ENCODE data around the gene PLEKHN1.

Gene PLEKHN1

GRCh38 chr1:966704-967300, 520 bp downstream of the PLEKHN1 start (continued):
- 0 out of 2 replicates have a peak, but pooled peaks have one; percentile 8 for TF ChIP-seq WT1 (tag by site-specific recombination; IDR thresholded peaks at IDR 0.05)
- no peak for TF ChIP-seq ZNF423 (tag by site-specific recombination; IDR thresholded peaks at IDR 0.05)
- no peak; the same call in 1 of the 2 replicates for TF ChIP-seq KLF7 (tag by site-specific recombination; IDR thresholded peaks at IDR 0.05; ENCODE audit: borderline replicate concordance)
- TF ChIP-seq ZNF184 (tag by site-specific recombination; IDR thresholded peaks at IDR 0.05): no peak
- TF ChIP-seq ZNF302 (tag by site-specific recombination; IDR thresholded peaks at IDR 0.05; ENCODE audit: low read depth): no peak
- no peak for TF ChIP-seq MEIS1 (CRISPR knock-in tag; IDR thresholded peaks at IDR 0.05; ENCODE audit: borderline replicate concordance)
- peak; percentile 77 for TF ChIP-seq ZNF2 (tag by site-specific recombination; IDR thresholded peaks at IDR 0.05)

GRCh38 chr1:967466-968343, 1.4 kb downstream of the PLEKHN1 start:
- H3K4me3 ChIP-seq (ENCODE audit: low read depth, low read length): no peak overlapping the region

DNA sequence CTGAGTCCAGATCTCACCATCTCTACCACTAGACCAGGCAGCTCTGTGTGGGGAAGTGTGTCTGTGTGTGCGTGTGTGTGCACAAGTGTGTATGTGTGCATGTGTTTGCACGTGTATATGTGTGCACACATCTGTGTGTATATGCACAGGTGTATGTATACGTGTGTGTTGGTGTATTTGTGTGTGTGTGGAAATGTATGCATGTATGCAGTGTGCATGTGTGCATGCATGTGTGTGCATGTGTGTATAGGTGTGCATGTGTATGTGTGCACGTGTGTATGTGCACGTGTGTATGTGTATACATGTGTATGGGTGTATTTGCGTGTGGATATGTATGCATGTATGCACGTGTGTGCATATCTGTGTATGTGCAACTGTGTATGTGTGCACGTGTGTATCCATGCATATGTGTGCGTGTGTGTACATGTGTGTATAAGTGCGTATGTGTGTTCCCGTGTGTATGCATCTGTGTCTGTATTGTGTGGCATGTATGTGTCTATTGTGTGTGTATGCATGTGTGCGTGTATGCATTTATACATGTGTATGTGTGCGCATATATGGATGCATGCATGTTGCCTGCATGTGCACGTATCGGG, 3.1 kb downstream of the PLEKHN1 start:
- no peaks in the 10 kb centered on the region for H3K9me3 ChIP-seq (ENCODE audit: control insufficient read depth, insufficient read depth, low read depth, low read length)
- H3K27ac ChIP-seq (ENCODE audit: extremely low read depth, low read depth, low read length): no peak overlapping the region
- TF ChIP-seq ZXDB (tag by site-specific recombination; IDR thresholded peaks at IDR 0.05) (no peak), SP2 (tag by site-specific recombination; IDR thresholded peaks at IDR 0.05) (no peak), ZNF791 (tag by site-specific recombination; IDR thresholded peaks at IDR 0.05) (no peak), ZSCAN4 (tag by site-specific recombination; IDR thresholded peaks at IDR 0.05) (peak; percentile 84), KLF1 (tag by site-specific recombination; IDR thresholded peaks at IDR 0.05) (peak; percentile 18; the same call in 1 of the 2 replicates), ZNF626 (tag by site-specific recombination; IDR thresholded peaks at IDR 0.05) (no peak), OVOL3 (tag by site-specific recombination; IDR thresholded peaks at IDR 0.05) (no peak), ZNF777 (tag by site-specific recombination; IDR thresholded peaks at IDR 0.05; ENCODE audit: borderline replicate concordance) (no peak), ZNF2 (tag by site-specific recombination; IDR thresholded peaks at IDR 0.05) (peak; percentile 31; the same call in 1 of the 2 replicates)
- TF ChIP-seq, protein P1, sequence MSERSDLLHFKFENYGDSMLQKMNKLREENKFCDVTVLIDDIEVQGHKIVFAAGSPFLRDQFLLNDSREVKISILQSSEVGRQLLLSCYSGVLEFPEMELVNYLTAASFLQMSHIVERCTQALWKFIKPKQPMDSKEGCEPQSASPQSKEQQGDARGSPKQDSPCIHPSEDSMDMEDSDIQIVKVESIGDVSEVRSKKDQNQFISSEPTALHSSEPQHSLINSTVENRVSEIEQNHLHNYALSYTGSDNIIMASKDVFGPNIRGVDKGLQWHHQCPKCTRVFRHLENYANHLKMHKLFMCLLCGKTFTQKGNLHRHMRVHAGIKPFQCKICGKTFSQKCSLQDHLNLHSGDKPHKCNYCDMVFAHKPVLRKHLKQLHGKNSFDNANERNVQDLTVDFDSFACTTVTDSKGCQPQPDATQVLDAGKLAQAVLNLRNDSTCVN (tag by site-specific recombination; optimal IDR thresholded peaks at IDR 0.05): peak; percentile 37
- TF ChIP-seq, protein P2, sequence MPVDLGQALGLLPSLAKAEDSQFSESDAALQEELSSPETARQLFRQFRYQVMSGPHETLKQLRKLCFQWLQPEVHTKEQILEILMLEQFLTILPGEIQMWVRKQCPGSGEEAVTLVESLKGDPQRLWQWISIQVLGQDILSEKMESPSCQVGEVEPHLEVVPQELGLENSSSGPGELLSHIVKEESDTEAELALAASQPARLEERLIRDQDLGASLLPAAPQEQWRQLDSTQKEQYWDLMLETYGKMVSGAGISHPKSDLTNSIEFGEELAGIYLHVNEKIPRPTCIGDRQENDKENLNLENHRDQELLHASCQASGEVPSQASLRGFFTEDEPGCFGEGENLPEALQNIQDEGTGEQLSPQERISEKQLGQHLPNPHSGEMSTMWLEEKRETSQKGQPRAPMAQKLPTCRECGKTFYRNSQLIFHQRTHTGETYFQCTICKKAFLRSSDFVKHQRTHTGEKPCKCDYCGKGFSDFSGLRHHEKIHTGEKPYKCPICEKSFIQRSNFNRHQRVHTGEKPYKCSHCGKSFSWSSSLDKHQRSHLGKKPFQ (tag by site-specific recombination; IDR thresholded peaks at IDR 0.05): peak; percentile 87
- POLR2A ChIA-PET: no interaction called here
- peaks cover 5% of the 10 kb centered on the region for H3K4me1 ChIP-seq (ENCODE audit: control insufficient read depth, insufficient read depth, low read length)
- H3K36me3 ChIP-seq (ENCODE audit: control insufficient read depth in 2 of 2, insufficient read depth in 1 of 2, low read length in 2 of 2): peaks cover 0 to 8% of the 10 kb centered on the region in 2 experiments; a peak in 1 of 3 replicates
- H3K4me3 ChIP-seq (ENCODE audit: low read depth, low read length): no peak overlapping the region
- CTCF ChIA-PET: interaction anchor here (0.6 kb wide), 1 partner anchor 64 kb away, joined by 3 read pairs; no protein-coding TSS in a partner anchor

More at GRCh38 chr1:967466-968343, 1.4 kb downstream of the PLEKHN1 start:
- POLR2A ChIA-PET: interaction anchor here (1.0 to 1.5 kb wide), 5 partner anchors 8 to 52 kb away, joined by 3 to 28 read pairs (median 6); partner anchors contain the start of genes AGRN and NOC2L
- no peaks in the 10 kb centered on the region for H3K9me3 ChIP-seq (ENCODE audit: control insufficient read depth, insufficient read depth, low read depth, low read length)
- no peak overlapping the region for H3K27ac ChIP-seq (ENCODE audit: extremely low read depth, low read depth, low read length)
- peaks cover 5% of the 10 kb centered on the region for H3K4me1 ChIP-seq (ENCODE audit: control insufficient read depth, insufficient read depth, low read length)
- H3K36me3 ChIP-seq (ENCODE audit: control insufficient read depth in 2 of 2, insufficient read depth in 1 of 2, low read length in 2 of 2): peaks cover 0 to 24% of the 10 kb centered on the region in 2 experiments; a peak in 1 of 3 replicates
- CTCF ChIA-PET: interaction anchor here (1.0 to 1.5 kb wide), 3 partner anchors 17 to 96 kb away, joined by 3 to 4 read pairs (median 4); no protein-coding TSS in a partner anchor
- TF ChIP-seq SETDB1 (IDR thresholded peaks at IDR 0.05; ENCODE audit: insufficient read length, low read length): no peak
- peak; percentile 41; the same call in 1 of the 2 replicates for TF ChIP-seq KLF1 (tag by site-specific recombination; IDR thresholded peaks at IDR 0.05)
- TF ChIP-seq, protein P3, sequence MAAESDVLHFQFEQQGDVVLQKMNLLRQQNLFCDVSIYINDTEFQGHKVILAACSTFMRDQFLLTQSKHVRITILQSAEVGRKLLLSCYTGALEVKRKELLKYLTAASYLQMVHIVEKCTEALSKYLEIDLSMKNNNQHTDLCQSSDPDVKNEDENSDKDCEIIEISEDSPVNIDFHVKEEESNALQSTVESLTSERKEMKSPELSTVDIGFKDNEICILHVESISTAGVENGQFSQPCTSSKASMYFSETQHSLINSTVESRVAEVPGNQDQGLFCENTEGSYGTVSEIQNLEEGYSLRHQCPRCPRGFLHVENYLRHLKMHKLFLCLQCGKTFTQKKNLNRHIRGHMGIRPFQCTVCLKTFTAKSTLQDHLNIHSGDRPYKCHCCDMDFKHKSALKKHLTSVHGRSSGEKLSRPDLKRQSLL (tag by site-specific recombination; IDR thresholded peaks at IDR 0.05): peak; percentile 68

Data from HEK293 (cell line).